Stimulated activated CD4-positive, alpha-beta T cell treated with anti-CD3 and anti-CD28 coated beads, Interleukin-1b, Interleukin-23, amount 100 ng/mL, for 1 hour (primary cell): Measurements from ENCODE around the gene HEBP2.
"Not testable (repeated sequence)": the region's sequence is repeated elsewhere in the genome, so short reads cannot be mapped to it uniquely, and the experiment has no call there.

ENCODE experiments used
- DNase-seq, 2 donors: peaks; one replicate each; pipeline ENCODE4 v3.0.0-alpha.2; 2020; ENCODE audit warnings: low read depth in 2 of 2

The HEBP2 gene, protein sequence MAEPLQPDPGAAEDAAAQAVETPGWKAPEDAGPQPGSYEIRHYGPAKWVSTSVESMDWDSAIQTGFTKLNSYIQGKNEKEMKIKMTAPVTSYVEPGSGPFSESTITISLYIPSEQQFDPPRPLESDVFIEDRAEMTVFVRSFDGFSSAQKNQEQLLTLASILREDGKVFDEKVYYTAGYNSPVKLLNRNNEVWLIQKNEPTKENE

GRCh38 chr6:138403801-138404665 lies at the start of gene HEBP2:
TSS of gene HEBP2 (plus strand) at chr6:138404223. CDS start at chr6:138404496, 273 bp downstream.
- DNase-seq = peak; percentile 79 to 84

DNA sequence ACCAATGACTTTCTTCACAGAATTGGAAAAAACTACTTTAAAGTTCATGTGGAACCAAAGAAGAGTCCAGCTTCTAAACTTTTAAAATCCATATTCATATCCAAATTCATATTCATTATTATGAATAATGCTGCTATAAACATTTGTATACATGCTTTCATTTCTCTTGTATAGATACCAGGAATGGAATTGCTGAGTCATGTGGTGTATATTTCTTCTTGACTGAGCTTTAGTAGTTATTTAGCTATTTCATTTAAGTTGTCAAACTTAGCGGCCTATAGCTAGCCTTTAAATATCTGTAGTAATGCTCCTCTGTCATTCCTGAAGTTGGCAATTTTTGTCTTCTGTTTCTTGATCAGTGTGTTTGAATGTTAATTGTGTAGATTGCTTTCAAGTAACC lies 46.1 kb upstream of the HEBP2 start:
- DNase-seq = no peak

DNA sequence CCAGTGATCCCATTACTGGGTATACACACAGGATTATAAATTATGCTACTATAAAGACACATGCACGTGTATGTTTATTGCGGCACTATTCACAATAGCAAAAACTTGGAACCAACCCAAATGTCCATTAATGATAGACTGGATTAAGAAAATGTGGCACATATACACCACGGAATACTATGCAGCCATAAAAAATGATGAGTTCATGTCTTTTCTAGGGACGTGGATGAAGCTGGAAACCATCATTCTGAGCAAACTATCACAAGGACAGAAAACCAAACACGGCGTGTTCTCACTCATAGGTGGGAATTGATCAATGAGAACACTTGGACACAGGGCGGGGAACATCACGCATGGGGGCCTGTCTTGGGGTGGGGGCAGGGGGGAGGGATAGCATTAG lies 35.3 kb upstream of the HEBP2 start:
- not testable (repeated sequence) for DNase-seq

DNA sequence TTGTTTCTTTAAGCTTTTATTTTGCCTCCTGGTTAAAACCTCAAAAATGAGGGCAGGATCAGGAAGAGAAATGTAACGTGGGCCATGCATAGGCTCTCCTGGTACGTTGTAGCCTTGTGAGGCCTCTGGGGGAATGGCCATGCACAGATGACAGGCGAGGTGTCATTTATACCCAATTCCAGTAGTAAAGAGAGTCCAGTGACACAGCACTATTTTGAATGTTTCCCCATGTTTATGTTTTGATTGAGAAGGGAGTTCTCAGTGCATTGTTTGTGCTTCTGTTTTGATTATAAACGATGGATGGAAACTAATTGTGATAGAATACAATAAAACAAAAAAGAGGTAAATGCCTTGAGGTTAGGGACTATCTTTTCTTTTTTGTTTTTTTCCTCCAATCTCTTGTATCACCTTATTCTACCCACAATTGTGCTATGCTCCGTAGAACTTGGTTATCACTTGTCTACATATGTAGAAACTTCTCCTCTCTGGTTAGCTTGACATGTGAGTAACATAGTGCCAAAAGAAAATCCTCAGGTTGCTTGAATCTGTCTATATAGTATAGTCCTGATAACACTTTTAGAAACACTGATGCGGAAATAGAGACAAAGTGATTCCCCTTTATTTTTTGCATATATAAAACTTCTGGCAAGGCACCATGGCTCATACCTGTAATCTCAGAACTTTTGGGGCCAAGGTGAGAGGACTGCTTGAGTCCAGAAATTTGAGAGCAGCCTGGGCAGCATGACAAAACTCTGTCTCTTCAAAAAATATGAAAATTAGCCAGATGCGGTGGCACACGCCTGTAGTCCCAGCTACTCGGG lies 33.2 kb upstream of the HEBP2 start:
- no peak for DNase-seq

DNA sequence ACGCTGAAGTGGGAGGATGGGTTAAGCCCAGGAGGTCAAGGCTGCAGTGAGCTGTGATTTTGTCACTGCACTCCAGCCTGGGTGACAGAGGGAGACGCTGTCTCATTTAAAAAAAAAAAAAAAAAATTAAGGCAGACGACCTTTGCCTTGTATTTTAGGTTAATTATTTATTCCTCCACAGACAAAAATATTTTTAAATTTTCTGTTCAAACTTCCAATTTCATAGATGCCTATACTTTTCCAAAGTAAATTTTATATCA lies 32.6 kb upstream of the HEBP2 start:
- DNase-seq = no peak

DNA sequence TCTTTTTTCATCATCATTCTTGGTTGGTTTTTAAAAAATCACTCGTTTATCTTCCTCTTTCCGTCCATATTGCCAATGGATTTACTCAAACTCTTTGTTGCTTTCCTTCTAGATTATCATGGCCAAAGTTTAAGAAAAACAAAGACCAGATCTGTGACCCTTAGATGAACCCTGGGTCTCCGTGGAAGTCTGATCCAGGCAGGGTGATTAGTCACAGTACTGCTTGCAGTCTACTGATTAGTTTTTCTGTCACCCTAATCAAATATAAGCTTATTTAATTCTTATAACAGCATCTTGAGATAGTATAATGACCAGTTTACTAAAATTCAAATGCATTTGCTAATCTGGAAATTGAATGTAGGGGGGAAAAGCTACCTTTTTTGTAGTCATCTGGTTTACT lies 32.3 kb upstream of the HEBP2 start:
- no peak for DNase-seq

DNA sequence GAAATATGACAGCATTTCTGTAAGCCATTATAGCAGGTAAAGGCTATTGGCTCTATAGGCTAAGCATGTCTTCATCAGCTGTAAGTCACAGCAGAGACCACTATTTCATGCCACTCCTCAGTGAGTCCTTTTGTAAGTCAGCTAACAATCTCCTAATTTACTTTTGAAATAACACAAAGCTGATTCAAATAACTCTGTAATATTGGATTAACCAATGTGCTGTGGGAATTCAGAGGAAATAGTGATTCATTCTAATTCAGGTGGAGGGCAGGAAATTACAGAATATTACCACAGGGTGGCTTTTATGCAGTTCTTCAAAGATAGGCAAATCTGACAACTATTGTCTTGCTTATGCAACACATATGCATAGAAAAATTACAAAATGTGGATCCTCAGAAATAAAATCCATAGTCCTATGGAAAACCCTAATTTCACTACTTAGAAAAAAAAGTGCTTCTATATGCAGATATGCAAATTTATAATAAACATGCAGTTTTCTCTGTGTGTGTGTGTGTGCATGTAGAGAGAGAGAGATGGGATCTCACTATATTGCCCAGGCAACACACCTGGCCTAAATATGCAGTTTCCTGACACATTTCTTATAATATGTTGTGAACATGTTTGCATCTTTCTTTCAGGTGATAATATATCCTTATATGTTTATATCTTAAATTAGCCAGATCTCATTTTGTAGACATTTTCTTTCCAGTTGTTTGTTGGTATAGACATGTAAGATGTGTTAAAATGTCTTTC lies 31.1 kb upstream of the HEBP2 start:
- no peak for DNase-seq

DNA sequence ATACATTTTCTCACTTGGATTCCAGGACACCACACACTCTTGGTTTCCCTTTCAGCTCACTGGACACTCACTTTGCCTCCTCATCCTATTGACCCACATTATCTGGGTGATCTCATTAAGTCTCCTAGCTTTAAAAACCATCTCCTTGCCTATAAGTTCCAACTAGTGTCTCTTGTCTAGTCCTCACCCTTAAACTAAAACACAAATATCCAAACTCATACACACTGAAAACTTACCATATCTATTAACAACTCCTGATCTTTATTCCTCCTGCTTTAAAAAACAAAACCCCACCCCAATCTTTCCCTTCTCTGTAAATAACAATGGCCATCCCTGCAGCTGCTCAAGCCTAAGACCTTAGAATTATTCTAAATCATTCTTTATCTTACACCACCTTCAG lies 29.8 kb upstream of the HEBP2 start:
- no peak for DNase-seq

DNA sequence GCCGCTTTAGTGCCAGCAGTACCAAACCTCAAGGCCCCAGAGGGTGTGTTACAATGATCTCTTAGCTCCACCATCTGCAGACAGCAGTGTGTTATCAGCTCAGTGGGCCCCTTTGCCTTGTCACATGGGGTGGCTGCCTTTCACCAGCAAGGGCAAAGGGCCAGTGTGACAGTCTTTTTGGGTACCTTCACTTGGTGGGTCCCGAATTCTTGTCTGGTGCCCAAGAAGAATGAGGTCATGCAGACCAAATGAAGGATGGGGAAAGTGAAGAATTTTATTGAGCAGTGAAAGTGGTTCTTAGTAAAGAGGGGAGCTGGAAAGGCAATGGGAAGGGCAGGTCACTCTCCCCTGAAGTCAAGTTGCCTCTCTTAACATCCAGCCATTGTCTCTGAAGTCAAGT lies 29.2 kb upstream of the HEBP2 start:
- DNase-seq = no peak

DNA sequence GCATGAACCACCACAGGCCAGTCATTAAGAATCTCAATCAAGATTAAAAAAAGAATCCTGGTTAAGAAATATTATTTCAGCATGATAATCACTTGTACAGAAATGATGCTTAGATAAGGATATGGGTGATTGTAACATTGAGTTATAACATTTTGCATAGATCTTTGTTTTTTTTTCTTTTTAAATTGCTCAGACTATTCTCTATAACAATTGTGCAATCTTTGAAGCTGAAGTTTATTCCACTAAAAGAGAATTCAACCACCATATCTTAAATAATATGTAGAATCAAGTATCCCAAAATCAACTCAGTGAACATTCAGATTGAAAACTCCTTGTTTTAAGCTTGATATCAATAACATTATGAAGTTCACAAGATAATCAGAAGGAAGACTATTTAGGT lies 27.0 kb upstream of the HEBP2 start:
- DNase-seq = no peak

DNA sequence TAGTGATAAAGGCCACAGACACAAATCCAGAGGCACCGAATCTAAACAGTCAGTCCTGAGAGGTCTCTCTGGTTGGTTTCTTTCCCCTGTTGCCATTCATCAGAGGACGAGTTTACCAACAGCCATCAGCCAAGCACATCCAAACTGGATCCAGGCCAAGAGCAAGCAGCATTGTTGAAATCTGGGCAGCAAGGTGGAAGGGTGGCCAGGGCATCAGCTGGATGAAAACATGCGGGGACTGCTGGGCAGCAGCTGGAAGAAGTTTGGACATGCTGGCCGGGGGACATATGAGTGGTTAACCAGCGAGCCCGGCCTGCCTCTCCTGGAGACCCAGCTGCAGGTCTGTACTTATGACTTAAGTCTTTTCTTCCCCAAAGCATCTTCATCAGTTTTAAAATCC lies 26.2 kb upstream of the HEBP2 start, which contains the start of gene SMIM28:
Gene SMIM28, plus strand, starts transcription at position 62 of the 400 bp plus-strand sequence. Its CDS starts 168 bp downstream, at position 230.
- DNase-seq = no peak

DNA sequence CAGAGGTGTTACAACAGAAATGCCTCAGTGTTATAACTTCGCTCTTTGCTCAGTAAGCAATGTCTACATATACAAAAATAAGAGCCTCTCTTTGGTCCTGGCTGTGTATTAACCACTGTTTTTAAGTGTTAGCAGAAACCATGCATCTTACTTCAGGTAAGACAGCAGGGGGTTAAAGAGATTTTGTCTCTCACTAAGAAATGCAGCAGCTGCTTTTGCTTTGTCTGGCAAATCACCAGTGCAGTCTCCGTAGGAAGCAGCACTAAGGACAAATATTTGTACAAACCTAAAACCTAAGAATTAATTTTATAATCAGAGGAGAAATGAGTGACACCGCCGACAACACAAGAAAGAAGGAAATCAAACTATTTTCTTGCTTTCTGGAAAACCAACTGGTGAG lies 25.6 kb upstream of the HEBP2 start:
- DNase-seq = no peak

DNA sequence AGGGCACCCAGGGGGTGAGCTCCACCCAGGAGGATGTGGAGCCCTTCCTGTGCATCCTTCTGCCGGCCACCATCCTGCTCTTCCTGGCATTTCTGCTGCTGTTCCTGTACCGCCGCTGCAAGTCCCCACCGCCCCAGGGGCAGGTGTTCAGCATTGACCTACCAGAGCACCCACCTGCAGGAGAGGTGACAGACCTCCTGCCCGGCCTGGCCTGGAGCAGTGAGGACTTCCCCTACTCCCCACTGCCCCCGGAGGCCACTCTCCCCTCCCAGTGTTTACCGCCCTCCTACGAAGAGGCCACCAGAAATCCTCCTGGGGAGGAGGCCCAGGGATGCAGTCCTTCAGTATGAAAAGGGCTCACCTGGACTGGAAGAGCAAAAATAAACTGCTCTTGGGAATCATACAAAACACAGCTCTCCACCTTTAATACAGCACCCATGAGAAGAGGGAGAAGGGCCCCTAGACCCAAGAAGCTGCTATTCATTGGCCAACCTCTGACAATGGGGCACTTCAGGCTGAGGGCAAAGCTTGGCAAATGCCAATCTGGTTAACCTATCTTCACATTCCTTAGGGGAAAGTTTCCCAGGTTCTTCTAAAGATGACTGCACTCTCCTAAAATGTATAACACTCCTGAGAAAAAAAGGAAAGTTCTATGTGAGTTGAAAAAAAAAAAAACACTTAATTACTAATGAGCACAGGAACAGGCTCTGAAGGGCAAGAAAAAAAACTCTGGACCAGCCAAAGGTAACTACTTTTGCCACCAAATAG lies 21.3 kb upstream of the HEBP2 start:
- DNase-seq = no peak

DNA sequence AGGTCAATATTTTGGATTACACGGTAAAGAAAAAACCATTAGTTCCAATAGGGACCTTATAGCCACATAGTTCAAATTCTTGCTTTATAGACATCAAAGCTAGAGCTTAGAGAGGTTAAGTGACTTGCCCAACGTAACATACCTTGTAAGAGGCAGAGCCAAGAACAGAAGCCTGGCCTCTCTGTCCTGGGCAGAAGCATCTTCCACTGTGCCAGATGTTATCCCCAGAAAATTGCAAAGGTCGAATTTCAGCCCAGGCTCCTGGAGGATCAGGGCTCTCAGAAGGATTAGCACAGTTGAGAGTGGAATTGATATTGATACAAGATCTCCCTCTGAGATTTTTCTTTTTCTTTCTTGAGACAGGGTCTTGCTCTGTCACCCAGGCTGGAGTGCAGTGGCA lies 20.2 kb upstream of the HEBP2 start:
- DNase-seq = no peak

- DNase-seq = no peak
Measured at GRCh38 chr6:138386897-138387296, 17.1 kb upstream of the HEBP2 start.

DNA sequence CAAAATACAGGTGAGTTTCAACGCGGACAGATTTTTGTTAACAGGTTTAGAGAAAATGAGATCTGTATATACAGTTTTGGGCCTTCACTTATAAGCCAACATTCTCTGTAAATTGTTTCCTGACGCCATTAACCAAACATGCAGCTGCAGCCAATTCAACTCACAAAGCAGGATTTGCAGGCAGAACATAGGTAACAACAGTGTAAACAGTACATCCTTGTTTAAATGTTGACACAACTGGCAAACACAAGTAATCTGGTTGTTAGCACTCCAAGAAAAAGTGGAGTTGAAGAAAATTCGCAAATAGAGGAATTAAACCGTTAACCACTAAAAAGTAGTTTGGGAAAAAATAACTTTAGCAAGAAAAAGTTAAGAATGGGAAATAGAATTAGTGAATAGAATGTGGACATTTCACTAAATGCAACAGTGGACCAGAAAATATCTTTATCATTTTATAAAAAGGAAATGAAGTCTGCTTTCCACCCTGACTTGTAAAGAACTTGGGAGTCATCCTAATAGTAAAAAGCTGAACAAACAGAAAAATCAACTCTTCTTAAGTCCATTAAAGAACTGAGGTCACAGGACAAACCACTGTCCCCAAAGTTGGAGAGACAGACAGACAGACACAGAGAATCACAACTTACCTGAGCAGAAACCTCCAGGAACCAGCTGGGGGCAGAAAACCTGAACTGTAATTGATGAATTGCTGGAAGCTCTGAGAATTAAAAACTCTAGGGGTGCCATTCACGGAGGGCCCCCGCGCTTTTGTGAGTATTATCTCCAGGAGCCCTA lies 16.2 kb upstream of the HEBP2 start:
- no peak for DNase-seq

DNA sequence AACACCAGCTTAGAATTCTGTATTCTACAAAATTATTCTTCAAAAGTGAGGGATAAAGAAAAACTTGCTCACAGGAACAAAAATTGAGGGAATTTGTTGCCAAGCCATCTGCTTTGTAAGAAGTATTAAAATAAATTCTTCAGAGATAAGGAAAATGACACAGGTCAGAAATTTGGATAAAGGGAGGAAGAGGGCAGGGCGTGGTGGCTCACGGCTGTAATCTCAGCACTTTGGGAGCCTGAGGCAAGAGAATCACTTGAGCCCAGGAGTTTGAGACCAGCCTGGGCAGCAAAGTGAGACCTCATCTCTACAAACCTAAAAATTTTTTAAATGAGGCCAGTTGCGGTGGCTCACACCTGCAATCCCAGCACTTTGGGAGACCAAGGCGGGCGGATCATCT lies 14.5 kb upstream of the HEBP2 start:
- DNase-seq = no peak

DNA sequence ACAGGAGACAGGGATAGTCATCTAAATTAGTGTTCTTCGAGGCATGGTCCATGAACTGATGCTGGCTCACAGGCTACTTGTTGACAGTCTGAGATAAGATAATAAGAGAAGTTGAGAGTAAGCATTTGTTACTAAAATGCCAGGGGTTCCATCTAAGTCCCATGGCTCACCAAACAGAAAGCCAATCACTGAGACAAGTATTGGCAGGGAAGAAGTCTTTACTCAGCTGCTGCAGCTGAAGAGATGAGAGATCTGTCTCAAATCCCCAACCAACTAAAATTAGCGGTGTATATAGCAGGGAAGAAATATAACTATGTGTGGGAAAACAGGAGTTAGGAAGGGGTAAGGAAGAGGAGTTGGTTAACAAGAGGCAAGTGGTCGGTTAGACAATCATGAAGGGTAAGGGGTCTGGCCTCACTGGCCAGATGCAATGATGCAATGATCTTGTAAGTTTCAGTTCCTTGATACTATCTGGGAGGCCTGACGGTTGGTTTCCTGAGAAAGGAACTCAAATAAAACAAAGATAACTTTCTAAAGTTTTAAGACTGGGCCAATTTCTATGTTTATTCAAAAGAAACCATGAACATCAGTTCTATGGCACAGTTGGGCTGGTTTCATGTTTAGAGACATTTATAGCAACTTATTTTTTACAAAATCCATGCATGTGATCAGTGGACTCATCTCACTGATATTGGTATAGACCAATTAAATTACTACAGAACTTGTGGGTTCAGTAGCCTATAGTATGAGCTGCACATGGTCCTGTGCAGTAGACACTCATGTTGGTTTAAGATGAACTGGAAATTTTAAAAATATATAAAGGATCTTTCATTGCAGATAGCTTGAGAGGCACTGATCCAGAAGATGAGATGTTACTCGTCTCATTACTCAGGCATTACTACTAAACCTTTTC lies 9.9 kb upstream of the HEBP2 start:
- no peak for DNase-seq

GRCh38 chr6:138396709-138397108 lies 7.3 kb upstream of the HEBP2 start:
- no peak for DNase-seq
